K562 (cell line): ENCODE measurements around the gene ZNF816. TPM values are rescaled to one million over a fixed set of nuclear protein-coding genes. Genes with fewer than 3 reads are reported as not detected.

Experiments
- CTCF ChIP-seq, 3 experiments: IDR thresholded peaks in 2 of 3; conservative IDR thresholded peaks in 1 of 3; 2 replicates each; pipeline ENCODE4 v1.5.1; 2011 to 2012; ENCODE audit warnings: low read length in 3 of 3, mild to moderate bottlenecking in 3 of 3, control low read depth in 2 of 3, improper control_type of control experiment in 1 of 3, inconsistent platforms in 1 of 3, low read depth in 1 of 3, mixed read lengths in 1 of 3, moderate library complexity in 1 of 3; ENCODE audit not compliant: insufficient read depth in 2 of 3
- DIDO1 ChIP-seq: fragments of 450-650 bp; IDR thresholded peaks from 2 replicates; pipeline ENCODE4 v1.6.1; 2016; ENCODE audit warnings: low read depth, missing biosample characterization, missing genetic modification characterization
- HINFP ChIP-seq: fragments of 450-650 bp; conservative IDR thresholded peaks from 2 replicates; pipeline ENCODE4 v1.6.1; 2016; ENCODE audit warnings: missing genetic modification characterization, low read depth, mild to moderate bottlenecking, control low read depth, missing compliant biosample characterization
- HNRNPH1 ChIP-seq: fragments of 200-400 bp; formaldehyde crosslinking; optimal IDR thresholded peaks from 2 replicates; pipeline ENCODE3; 2017; ENCODE audit warnings: low read depth, mild to moderate bottlenecking, low read length, moderate library complexity
- ILF3 ChIP-seq: fragments of 450-650 bp; IDR thresholded peaks from 2 replicates; pipeline ENCODE4 v1.6.1; 2018; ENCODE audit warnings: antibody characterized with exemption, mild to moderate bottlenecking, moderate library complexity, borderline replicate concordance
- KAT2B ChIP-seq: IDR thresholded peaks from one replicate; pipeline ENCODE4 v1.6.1; 2012; ENCODE audit warnings: low read depth, mild to moderate bottlenecking, control low read depth, inconsistent platforms, low read length, moderate library complexity
- MTA3 ChIP-seq: fragments of 450-650 bp; formaldehyde crosslinking; IDR thresholded peaks from 2 replicates; pipeline ENCODE4 v1.6.1; 2017; ENCODE audit warnings: mild to moderate bottlenecking, borderline replicate concordance
- SP2 ChIP-seq: IDR thresholded peaks from 2 replicates; pipeline ENCODE4 v1.6.1; 2011; ENCODE audit warnings: mild to moderate bottlenecking, low read depth, low read length, moderate library complexity; ENCODE audit not compliant: poor library complexity, severe bottlenecking; ENCODE audit errors: extremely low read depth
- SPI1 ChIP-seq: IDR thresholded peaks from 2 replicates; pipeline ENCODE4 v1.6.1; 2011; ENCODE audit warnings: low read depth, low read length, control low read depth, borderline replicate concordance
- SREBF2 ChIP-seq: sonication (generic); formaldehyde crosslinking; IDR thresholded peaks from 2 replicates; pipeline ENCODE4 v1.4.0; 2020; ENCODE audit warnings: mild to moderate bottlenecking, missing genetic modification reagents
- STAT6 ChIP-seq: sonication (generic); formaldehyde crosslinking; IDR thresholded peaks from 2 replicates; pipeline ENCODE4 v1.8.1; 2023; ENCODE audit warnings: mild to moderate bottlenecking, missing genetic modification reagents
- TCF15 ChIP-seq: fragments of 250-450 bp; sonication (Bioruptor Pico); IDR thresholded peaks from 2 replicates; pipeline ENCODE4 v1.8.0; 2022; ENCODE audit warnings: moderate library complexity, mild to moderate bottlenecking, inconsistent platforms
- ZNF174 ChIP-seq: fragments of 250-450 bp; sonication (Bioruptor Pico); IDR thresholded peaks from 2 replicates; pipeline ENCODE4 v1.4.0; 2020; ENCODE audit warnings: mild to moderate bottlenecking
- ZNF280A ChIP-seq: fragments of 450-650 bp; IDR thresholded peaks from 2 replicates; pipeline ENCODE4 v1.6.1; 2018; ENCODE audit warnings: mild to moderate bottlenecking, low read depth; ENCODE audit not compliant: partially characterized antibody
- ZNF384 ChIP-seq: IDR thresholded peaks from 2 replicates; pipeline ENCODE4 v1.6.1; 2012; ENCODE audit warnings: low read depth, low read length, improper control_type of control experiment
- ZNF445 ChIP-seq: fragments of 250-450 bp; sonication (Bioruptor Pico); IDR thresholded peaks from 2 replicates; pipeline ENCODE4 v1.4.0; 2020; ENCODE audit warnings: low read depth, mild to moderate bottlenecking, moderate library complexity
- ZNF75A ChIP-seq: fragments of 450-650 bp; formaldehyde crosslinking; IDR thresholded peaks from 2 replicates; pipeline ENCODE4 v1.4.0; 2020; ENCODE audit warnings: mild to moderate bottlenecking
- ZNF778 ChIP-seq: fragments of 450-650 bp; formaldehyde crosslinking; IDR thresholded peaks from 2 replicates; pipeline ENCODE4 v1.4.0; 2020; ENCODE audit warnings: mild to moderate bottlenecking, moderate library complexity
- polyA plus RNA-seq, 8 experiments: library from polyadenylated mRNA; depleted of rRNA in 4 of 8; stranded (reverse) in 5 of 8; unstranded in 3 of 8; fragments of >200 nt; fragmentation: Nextera tagmentation in 2 of 8; fragmentation: Illumina TruSeq in 1 of 8; extraction: Ambion mirVana in 2 of 8; extraction: Trizol in 1 of 8; gene quantifications; 2 replicates each; pipeline versions ENCODE4 v1.2.1 to v1.2.3, GENCODE V29; 2011 to 2014; ENCODE audit warnings: inconsistent platforms in 1 of 8, missing spikeins in 1 of 8
- total RNA-seq, 7 experiments: library from RNA; depleted of rRNA in 6 of 7; stranded (reverse); fragments of >200 nt in 6 of 7; fragmentation: Illumina TruSeq in 2 of 7; extraction: Trizol in 2 of 7; gene quantifications; 2 replicates each; pipeline versions ENCODE4 v1.2.1 to v1.2.3, GENCODE V29; 2011 to 2021; ENCODE audit warnings: low replicate concordance in 1 of 7

The ZNF816 gene
- total and polyA plus RNA-seq, 9 of the 15 experiments (the other 6 are each of a cell fraction or from before 2014, with no cell fraction given): 8.6 to 23.4 (median 13.0) TPM

GRCh38 chr19:52993342-52994178 lies 30.9 kb upstream of the ZNF816 start (continued):
- TF ChIP-seq STAT6 (CRISPR knock-in tag): no peak
- no peak for TF ChIP-seq ZNF75A (CRISPR knock-in tag)
- TF ChIP-seq ZNF778 (CRISPR knock-in tag): no peak
- TF ChIP-seq SPI1: no peak
- no peak for TF ChIP-seq DIDO1 (tag)
- no peak for TF ChIP-seq ILF3
- no peak for TF ChIP-seq MTA3
- no peak for TF ChIP-seq SP2
- peak; percentile 73 for TF ChIP-seq ZNF384
- no peak for TF ChIP-seq ZNF445 (CRISPR knock-in tag)
- TF ChIP-seq HNRNPH1: no peak
- TF ChIP-seq TCF15 (CRISPR knock-in tag): no peak
- TF ChIP-seq KAT2B: no peak
- TF ChIP-seq CTCF (IDR thresholded peaks at IDR 0.05 in 2 of 3, conservative IDR thresholded peaks at IDR 0.05 in 1 of 3; ENCODE audit: insufficient read depth in 2 of 3, low read depth in 1 of 3, low read length in 3 of 3): peak in 2 of 3 experiments; percentile 61 to 95; a peak in 4 of 6 replicates
- TF ChIP-seq SREBF2 (CRISPR knock-in tag): no peak
- TF ChIP-seq ZNF174 (CRISPR knock-in tag): no peak
- TF ChIP-seq HINFP (tag): no peak
- no peak for TF ChIP-seq ZNF280A
